Upper lobe of left lung (tissue), 6 donors: ENCODE data around the gene SPATA12. TPM values are rescaled to one million over a fixed set of nuclear protein-coding genes. Genes with fewer than 3 reads are reported as not detected.

Experiments used
- ATAC-seq, 2 donors: fragments of 200-7000 bp; cut with Tn5 transposase; one replicate each; pipeline ENCODE4 v1.9.1; 2022; ENCODE audit warnings: mild to moderate bottlenecking in 2 of 2, moderate library complexity in 2 of 2; ENCODE audit not compliant: low FRiP score in 2 of 2
- DNase-seq, 2 donors: peaks; one replicate each; pipeline ENCODE4 v3.0.0-alpha.2; 2019 to 2020
- H3K27ac ChIP-seq, 4 donors: fragments of 200-600 bp; sonication (generic); one replicate each; pipeline ENCODE4 v1.5.1; 2016 to 2019
- H3K27me3 ChIP-seq, 4 donors: fragments of 200-600 bp; sonication (generic); one replicate each; pipeline ENCODE4 v1.5.1; 2017 to 2019
- H3K36me3 ChIP-seq, 4 donors: fragments of 200-600 bp; sonication (generic); one replicate each; pipeline ENCODE4 v1.5.1; 2016 to 2019
- H3K4me1 ChIP-seq, 4 donors: fragments of 200-600 bp; sonication (generic); one replicate each; pipeline ENCODE4 v1.5.1; 2018 to 2019
- H3K4me3 ChIP-seq, 4 donors: fragments of 200-600 bp; sonication (generic); one replicate each; pipeline ENCODE4 v1.5.1; 2017 to 2019; ENCODE audit warnings: mild to moderate bottlenecking in 2 of 4, moderate library complexity in 1 of 4
- H3K9me3 ChIP-seq, 4 donors: fragments of 200-600 bp; sonication (generic); one replicate each; pipeline ENCODE4 v1.5.1; 2018 to 2019
- EP300 ChIP-seq, 4 donors: sonication (generic); formaldehyde crosslinking; IDR thresholded peaks; one replicate each; pipeline ENCODE4 v1.5.1; 2017; ENCODE audit warnings: antibody characterized with exemption in 4 of 4, control low read depth in 2 of 4
- POLR2A ChIP-seq, 4 donors: fragments of 450-650 bp; IDR thresholded peaks; one replicate each; pipeline ENCODE4 v1.5.1; 2016 to 2017; ENCODE audit warnings: antibody characterized with exemption in 4 of 4, mild to moderate bottlenecking in 2 of 4
- POLR2AphosphoS5 ChIP-seq, 2 donors: sonication (generic); formaldehyde crosslinking; IDR thresholded peaks; one replicate each; pipeline ENCODE4 v1.5.1; 2017; ENCODE audit warnings: antibody characterized with exemption in 2 of 2
- whole genome bisulfite sequencing, 2 donors: methylation state at CpG; one replicate each; pipeline ENCODE4 v1.1.5; 2017 to 2018; 5-methylcytosine and 5-hydroxymethylcytosine counted together
- total RNA-seq, 6 donors: library from RNA; depleted of rRNA in 4 of 6; stranded (reverse); fragments of >200 nt in 4 of 6; gene quantifications; one replicate each; pipeline versions ENCODE4 v1.1.0 to v1.2.1, GENCODE V29; 2016 to 2021
- TF ChIP-seq, protein P1 (sequence below), 6 experiments: fragments of 450-650 bp in 4 of 6; fragments of 200-600 bp in 2 of 6; sonication (generic) in 2 of 6; IDR thresholded peaks; one replicate each; pipeline ENCODE4 v1.5.1; 2016 to 2019; ENCODE audit warnings: antibody characterized with exemption in 6 of 6
- donor health status: DM: no; HTN: no; CAD: no; lungs with moderate emphysema.
- donor health status: DM: no; HTN: yes; CAD: no; lungs with severe emphysema.

SPATA12 gene, protein sequence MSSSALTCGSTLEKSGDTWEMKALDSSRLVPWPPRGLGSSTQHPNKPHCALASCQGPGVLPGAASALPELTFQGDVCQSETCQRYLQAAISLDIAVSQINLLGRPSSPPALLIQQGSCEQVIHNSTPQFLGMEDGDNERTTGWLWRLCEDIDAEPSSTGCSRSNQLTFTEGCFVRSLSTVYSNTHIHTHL
- total RNA-seq: 1 to 10 TPM in 1 of 6 donors, under 1 TPM in 3, not detected in 2; 0.27 to 1.0 (median 0.36) TPM

DNA sequence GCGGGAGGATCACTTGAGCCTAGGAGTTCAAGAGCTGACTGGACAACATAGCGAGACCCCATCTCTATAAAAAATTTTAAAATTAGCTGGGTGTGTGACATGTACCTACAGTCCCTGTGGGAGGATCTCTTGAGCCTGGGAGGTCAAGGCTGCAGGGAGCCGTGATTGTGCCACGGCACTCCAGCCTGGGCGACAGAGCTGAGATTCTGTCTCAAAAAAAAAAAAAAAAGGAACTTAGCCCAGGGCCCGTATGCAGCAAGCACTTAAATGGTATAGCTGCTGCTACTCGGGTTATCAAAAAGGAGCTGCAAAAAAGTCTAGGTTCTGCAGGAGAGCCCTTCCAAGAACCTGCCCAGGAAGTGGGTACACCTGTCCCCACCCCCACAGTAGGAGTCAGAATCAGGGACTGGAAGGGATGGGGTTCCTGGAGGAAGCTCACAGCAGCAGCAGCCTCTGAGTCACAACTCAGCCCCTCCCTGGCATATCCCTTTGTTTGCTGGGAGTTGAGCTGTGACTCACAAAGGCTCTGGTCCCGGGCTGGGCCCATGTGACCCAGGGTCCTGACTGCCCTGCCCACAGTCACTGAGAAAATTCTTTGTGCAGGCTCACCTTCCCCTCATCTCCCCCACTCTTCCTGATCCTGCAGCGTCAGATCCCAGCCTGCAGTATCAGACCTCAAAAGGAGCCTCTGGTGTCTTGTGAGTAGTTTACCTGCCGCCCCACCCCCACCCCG, at the start of gene SPATA12:
Gene SPATA12 (plus strand): TSS at position 576 of the 733 bp plus-strand sequence. CDS start 13,031 bp downstream, outside the sequence.
- WGBS, 2 donors: 62 to 69% methylated on average over 11 of the region's 11 CpGs
- no peaks in the 10 kb centered on the region for H3K9me3 ChIP-seq
- H3K4me3 ChIP-seq: no peak within 1 kb of the TSS
- TF ChIP-seq POLR2A (IDR thresholded peaks at IDR 0.05) (peak in 1 of 4 donors; percentile 8), EP300 (IDR thresholded peaks at IDR 0.05) (no peak), POLR2AphosphoS5 (IDR thresholded peaks at IDR 0.05) (no peak)
- DNase-seq (peak in 1 of 2 donors; percentile 86), ATAC-seq (peak; percentile 89 to 96)
- H3K27me3 ChIP-seq: no peaks in the 10 kb centered on the region
- peaks cover 0 to 14% (median 6%) of the 10 kb centered on the region in 4 donors for H3K4me1 ChIP-seq
- H3K36me3 ChIP-seq: no peaks in the 10 kb centered on the region
- peak within 1 kb of the TSS in 3 of 4 donors; percentile 3 to 13 (median 10) for H3K27ac ChIP-seq

DNA sequence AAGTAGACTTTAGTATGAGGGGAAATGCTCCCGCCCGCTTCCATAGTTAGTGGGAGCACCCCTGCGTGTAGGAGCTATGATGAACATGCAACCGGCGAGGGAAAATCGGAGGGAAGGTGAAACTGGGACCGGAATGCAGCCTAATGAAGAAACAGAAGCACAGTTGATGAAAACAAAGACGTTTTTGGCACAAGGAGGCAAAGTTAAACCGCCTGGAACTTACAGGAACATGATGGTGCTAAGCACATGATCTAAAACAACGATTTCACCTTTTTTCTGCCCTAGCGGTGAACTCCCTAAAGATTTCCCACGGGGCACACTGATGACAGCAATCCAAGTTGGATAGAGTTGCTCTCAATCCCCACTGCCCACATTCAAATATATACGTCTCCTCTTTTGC, 49.4 kb upstream of the SPATA12 start:
- Histone ChIP-seq H3K36me3 (no peaks in the 10 kb centered on the region), H3K9me3 (no peaks in the 10 kb centered on the region), H3K27ac (no peak overlapping the region), H3K4me1 (peaks cover 6 to 17% (median 9%) of the 10 kb centered on the region in 4 donors), H3K4me3 (no peak overlapping the region), H3K27me3 (no peaks in the 10 kb centered on the region)
- 87 to 88% methylated on average over 13 of the region's 13 CpGs for WGBS, 2 donors
- TF ChIP-seq POLR2AphosphoS5 (IDR thresholded peaks at IDR 0.05) (no peak), POLR2A (IDR thresholded peaks at IDR 0.05) (no peak), EP300 (IDR thresholded peaks at IDR 0.05) (no peak)
- TF ChIP-seq, protein P1, sequence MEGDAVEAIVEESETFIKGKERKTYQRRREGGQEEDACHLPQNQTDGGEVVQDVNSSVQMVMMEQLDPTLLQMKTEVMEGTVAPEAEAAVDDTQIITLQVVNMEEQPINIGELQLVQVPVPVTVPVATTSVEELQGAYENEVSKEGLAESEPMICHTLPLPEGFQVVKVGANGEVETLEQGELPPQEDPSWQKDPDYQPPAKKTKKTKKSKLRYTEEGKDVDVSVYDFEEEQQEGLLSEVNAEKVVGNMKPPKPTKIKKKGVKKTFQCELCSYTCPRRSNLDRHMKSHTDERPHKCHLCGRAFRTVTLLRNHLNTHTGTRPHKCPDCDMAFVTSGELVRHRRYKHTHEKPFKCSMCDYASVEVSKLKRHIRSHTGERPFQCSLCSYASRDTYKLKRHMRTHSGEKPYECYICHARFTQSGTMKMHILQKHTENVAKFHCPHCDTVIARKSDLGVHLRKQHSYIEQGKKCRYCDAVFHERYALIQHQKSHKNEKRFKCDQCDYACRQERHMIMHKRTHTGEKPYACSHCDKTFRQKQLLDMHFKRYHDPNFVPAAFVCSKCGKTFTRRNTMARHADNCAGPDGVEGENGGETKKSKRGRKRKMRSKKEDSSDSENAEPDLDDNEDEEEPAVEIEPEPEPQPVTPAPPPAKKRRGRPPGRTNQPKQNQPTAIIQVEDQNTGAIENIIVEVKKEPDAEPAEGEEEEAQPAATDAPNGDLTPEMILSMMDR (IDR thresholded peaks at IDR 0.05): no peak
- DNase-seq: no peak
- ATAC-seq: no peak

DNA sequence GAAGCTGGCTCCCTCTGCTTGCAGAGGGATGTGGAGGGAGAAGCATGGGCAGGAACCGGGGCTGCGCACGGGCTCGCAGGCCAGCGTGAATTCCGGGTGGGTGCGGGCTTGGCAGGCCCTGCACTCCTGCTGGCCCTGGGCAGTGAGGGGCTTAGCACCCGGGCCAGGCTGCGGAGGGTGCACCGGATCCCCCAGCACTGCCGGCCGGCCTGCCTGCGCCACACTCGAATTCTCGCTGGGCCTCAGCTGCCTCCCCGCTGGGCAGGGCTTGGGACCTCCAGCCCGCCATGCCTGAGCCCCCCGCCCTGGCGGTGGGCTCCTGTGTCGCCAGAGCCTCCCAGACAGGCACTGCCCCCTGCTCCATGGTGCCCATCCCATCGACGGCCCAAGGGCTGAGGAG, 47.6 kb upstream of the SPATA12 start:
- no peaks in the 10 kb centered on the region for H3K27me3 ChIP-seq
- no peak overlapping the region for H3K27ac ChIP-seq
- H3K9me3 ChIP-seq: no peaks in the 10 kb centered on the region
- TF ChIP-seq, protein P1 (IDR thresholded peaks at IDR 0.05): no peak
- TF ChIP-seq EP300 (IDR thresholded peaks at IDR 0.05) (no peak), POLR2AphosphoS5 (IDR thresholded peaks at IDR 0.05) (no peak), POLR2A (IDR thresholded peaks at IDR 0.05) (no peak)
- ATAC-seq (no peak), DNase-seq (peak in 1 of 2 donors; percentile 75)
- no peak overlapping the region for H3K4me3 ChIP-seq
- 97% methylated on average over 22 of the region's 22 CpGs; no CpG with 5 or more reads in 1 of the 2 donors for WGBS, 2 donors
- H3K36me3 ChIP-seq: no peaks in the 10 kb centered on the region
- H3K4me1 ChIP-seq: peaks cover 0 to 6% (median 4%) of the 10 kb centered on the region in 4 donors

DNA sequence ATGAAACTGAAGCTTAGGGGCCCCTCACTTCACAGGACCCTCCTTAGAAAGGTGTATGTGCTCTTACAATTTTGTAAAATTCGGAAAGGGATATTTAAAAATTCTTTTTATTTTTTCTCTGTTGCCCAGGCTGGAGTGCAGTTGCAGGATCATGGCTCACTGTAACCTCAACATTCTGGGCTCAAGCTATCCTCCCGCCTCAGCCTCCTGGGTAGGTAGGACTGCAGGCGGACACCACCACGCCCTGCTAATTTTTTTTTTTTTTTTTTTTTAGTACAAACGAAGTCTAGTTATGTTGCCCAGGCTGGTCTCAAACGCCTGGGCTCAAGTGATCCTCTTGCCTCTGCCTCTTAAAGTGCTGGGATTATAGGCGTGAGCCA, 45.1 kb upstream of the SPATA12 start:
- TF ChIP-seq, protein P1 (IDR thresholded peaks at IDR 0.05): no peak
- TF ChIP-seq EP300 (IDR thresholded peaks at IDR 0.05): no peak
- no peak for TF ChIP-seq POLR2A (IDR thresholded peaks at IDR 0.05)
- TF ChIP-seq POLR2AphosphoS5 (IDR thresholded peaks at IDR 0.05): no peak
- Histone ChIP-seq H3K9me3 (no peaks in the 10 kb centered on the region), H3K4me3 (no peak overlapping the region), H3K4me1 (no peaks in the 10 kb centered on the region), H3K27me3 (no peaks in the 10 kb centered on the region), H3K27ac (no peak overlapping the region), H3K36me3 (no peaks in the 10 kb centered on the region)
- no peak for DNase-seq
- ATAC-seq: no peak
- 86% methylated on average over 7 of the region's 7 CpGs for WGBS, 2 donors

DNA sequence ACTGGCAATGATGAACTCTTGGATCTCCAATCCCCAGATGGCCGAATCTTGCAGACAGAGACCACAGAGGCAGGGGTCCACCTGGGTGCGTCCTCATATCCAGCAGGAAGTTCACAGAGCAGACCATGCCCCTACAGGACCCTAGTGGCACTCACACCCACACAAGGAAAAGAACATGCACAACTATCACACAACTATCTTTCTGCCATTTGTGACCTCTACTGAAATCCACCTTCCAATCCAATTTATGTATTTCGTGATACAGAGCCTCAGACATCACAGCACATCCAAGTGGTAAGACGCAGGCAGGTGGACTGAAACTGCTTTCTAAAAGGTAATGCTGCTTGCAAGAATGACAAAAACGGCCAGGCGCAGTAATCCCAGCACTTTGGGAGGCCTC, 44.6 kb upstream of the SPATA12 start:
- H3K27me3 ChIP-seq: no peaks in the 10 kb centered on the region
- 93 to 96% methylated on average over 6 of the region's 6 CpGs for WGBS, 2 donors
- TF ChIP-seq POLR2A (IDR thresholded peaks at IDR 0.05): no peak
- no peak for TF ChIP-seq POLR2AphosphoS5 (IDR thresholded peaks at IDR 0.05)
- TF ChIP-seq, protein P1 (IDR thresholded peaks at IDR 0.05): no peak
- TF ChIP-seq EP300 (IDR thresholded peaks at IDR 0.05): no peak

More for the DNA sequence above, 44.6 kb upstream of the SPATA12 start:
- ATAC-seq: no peak
- H3K4me3 ChIP-seq: no peak overlapping the region
- no peaks in the 10 kb centered on the region for H3K36me3 ChIP-seq
- H3K27ac ChIP-seq: no peak overlapping the region
- no peaks in the 10 kb centered on the region for H3K4me1 ChIP-seq
- H3K9me3 ChIP-seq: no peaks in the 10 kb centered on the region
- no peak for DNase-seq
